Lower lobe of right lung (tissue), 2 donors: ENCODE results near the gene TMEM63A. TPM values are rescaled to one million over a fixed set of nuclear protein-coding genes. Genes with fewer than 3 reads are reported as not detected.

Experiments
- ATAC-seq, 2 donors: fragments of 200-7000 bp; cut with Tn5 transposase; one replicate each; pipeline ENCODE4 v1.9.1; 2020 to 2022; ENCODE audit warnings: mild to moderate bottlenecking in 2 of 2, moderate library complexity in 2 of 2
- DNase-seq: peaks from one replicate; pipeline ENCODE4 v3.0.0-alpha.2; 2020
- H3K27ac ChIP-seq: fragments of 200-600 bp; one replicate; pipeline ENCODE4 v1.8.0; 2022
- H3K27me3 ChIP-seq: fragments of 200-600 bp; one replicate; pipeline ENCODE4 v1.8.0; 2022; ENCODE audit warnings: low read depth
- H3K36me3 ChIP-seq: fragments of 200-600 bp; one replicate; pipeline ENCODE4 v1.8.0; 2022; ENCODE audit warnings: mild to moderate bottlenecking
- H3K4me1 ChIP-seq: fragments of 200-600 bp; one replicate; pipeline ENCODE4 v1.8.0; 2022
- H3K4me3 ChIP-seq: fragments of 200-600 bp; one replicate; pipeline ENCODE4 v1.8.0; 2022; ENCODE audit warnings: mild to moderate bottlenecking
- H3K9me3 ChIP-seq: fragments of 200-600 bp; one replicate; pipeline ENCODE4 v1.8.0; 2022
- intact Hi-C: fragments of 100-400 bp; cut with DNase I; formaldehyde crosslinking; loops from one replicate; pipeline ENCODE4 v1.11.0; 2022
- total RNA-seq: library from RNA; stranded (reverse); fragmentation: NEBNext Ultra II Directional; extraction: Animal tissue kit (Norgen Biotek cat#: 25700); gene quantifications from one replicate; pipeline ENCODE4 v1.2.1, GENCODE V29; 2021
- TF ChIP-seq, protein P1 (sequence below): fragments of 200-600 bp; IDR thresholded peaks from one replicate; pipeline ENCODE4 v1.8.0; 2022; ENCODE audit warnings: antibody characterized with exemption, mild to moderate bottlenecking
- donor health status: DM: no; HTN: yes; CAD: no; lungs with severe emphysema.

The TMEM63A gene
- total RNA-seq, 1 donor from 2014 or later = 141 TPM

DNA sequence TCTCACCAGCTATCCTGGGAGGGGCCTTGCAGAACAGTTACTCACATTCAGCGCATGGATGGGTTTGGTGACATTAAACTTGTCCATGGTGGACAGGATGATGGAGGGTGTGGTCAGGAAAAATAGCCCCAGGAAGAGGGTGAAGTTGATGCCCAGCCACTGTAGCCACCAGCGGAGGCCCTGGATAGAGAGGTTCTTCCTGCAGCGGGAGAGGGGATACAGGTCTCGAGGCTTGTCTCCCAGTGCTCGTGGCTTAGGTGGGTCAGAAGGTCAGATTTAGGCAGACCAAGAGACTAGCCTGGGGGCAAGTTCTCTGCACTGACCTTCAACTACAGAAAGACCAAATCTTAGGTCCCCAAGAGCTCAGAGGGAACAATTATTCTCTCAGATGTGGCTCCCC is 23.0 kb downstream of the TMEM63A start:
- Histone ChIP-seq H3K4me3 (no peak overlapping the region), H3K36me3 (peaks cover 94% of the 10 kb centered on the region), H3K27ac (no peak overlapping the region), H3K9me3 (no peaks in the 10 kb centered on the region), H3K4me1 (peaks cover 15% of the 10 kb centered on the region), H3K27me3 (no peaks in the 10 kb centered on the region)
- intact Hi-C loops = no loop called here
- TF ChIP-seq, protein P1, sequence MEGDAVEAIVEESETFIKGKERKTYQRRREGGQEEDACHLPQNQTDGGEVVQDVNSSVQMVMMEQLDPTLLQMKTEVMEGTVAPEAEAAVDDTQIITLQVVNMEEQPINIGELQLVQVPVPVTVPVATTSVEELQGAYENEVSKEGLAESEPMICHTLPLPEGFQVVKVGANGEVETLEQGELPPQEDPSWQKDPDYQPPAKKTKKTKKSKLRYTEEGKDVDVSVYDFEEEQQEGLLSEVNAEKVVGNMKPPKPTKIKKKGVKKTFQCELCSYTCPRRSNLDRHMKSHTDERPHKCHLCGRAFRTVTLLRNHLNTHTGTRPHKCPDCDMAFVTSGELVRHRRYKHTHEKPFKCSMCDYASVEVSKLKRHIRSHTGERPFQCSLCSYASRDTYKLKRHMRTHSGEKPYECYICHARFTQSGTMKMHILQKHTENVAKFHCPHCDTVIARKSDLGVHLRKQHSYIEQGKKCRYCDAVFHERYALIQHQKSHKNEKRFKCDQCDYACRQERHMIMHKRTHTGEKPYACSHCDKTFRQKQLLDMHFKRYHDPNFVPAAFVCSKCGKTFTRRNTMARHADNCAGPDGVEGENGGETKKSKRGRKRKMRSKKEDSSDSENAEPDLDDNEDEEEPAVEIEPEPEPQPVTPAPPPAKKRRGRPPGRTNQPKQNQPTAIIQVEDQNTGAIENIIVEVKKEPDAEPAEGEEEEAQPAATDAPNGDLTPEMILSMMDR = no peak
- DNase-seq (no peak), ATAC-seq (no peak)

DNA sequence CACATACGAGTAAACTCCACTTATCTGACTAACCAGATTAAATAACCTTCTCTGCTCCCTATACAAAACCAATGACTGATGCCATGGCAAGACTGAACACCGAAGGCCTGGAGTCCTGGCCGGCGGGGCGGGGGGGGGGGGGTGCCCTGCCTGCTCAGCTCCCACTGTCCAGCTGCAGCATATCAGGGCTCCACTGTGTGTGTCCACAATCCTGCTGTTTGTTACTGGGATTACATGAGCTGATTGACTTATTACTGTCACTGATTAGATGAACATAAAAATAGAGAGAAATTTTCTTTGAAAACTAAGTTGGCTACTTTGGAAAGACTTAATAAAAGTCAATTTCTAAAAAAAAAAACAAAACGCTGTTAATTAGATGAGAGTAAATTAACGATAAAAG is 24.9 kb downstream of the TMEM63A start:
- H3K27ac ChIP-seq = peak overlapping the region; percentile 67
- H3K9me3 ChIP-seq = no peaks in the 10 kb centered on the region
- TF ChIP-seq, protein P1 = peak; percentile 10
- intact Hi-C loops = no loop called here
- H3K36me3 ChIP-seq = peaks cover 94% of the 10 kb centered on the region
- no peak for ATAC-seq
- no peaks in the 10 kb centered on the region for H3K27me3 ChIP-seq
- peak; percentile 13 for DNase-seq
- peak overlapping the region; percentile 18 for H3K4me3 ChIP-seq
- H3K4me1 ChIP-seq = peaks cover 19% of the 10 kb centered on the region

DNA sequence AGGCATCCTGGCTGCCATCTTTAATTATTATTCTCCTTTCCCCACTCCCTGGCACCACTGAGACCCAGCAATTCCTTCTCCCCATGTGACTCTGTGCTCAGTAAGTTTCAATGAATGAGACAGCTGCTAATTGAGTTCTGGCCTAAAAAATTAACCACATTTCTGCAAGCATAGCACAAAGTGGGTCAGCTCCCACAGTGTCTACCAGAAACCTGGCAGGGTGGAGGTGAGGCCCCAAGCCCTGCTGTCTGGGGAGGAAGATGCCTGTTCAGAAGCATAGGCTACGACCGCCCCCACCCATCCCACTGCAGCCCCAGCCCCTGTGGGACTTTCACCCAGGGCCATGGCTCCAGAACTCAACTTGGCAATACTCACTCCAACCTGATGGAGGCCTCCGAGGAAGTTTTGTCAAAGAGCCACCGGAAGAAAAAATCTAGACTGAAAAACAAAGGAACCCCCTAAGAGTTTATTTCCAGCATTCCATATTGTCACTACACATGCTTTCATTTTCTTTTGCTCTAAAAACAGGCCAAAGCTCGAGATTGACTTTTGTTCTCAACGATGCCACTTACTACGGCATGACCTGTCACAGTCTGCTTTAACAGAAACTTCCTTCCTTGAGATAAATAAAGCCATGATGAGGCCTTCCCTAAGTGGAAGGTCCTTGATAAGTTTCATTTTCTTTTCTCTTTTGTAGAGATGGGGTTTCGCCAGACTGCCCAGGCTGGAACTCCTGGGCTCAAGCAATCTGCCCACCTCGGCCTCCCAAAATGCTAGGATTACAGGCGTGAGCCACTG is 26.5 kb downstream of the TMEM63A start:
- Histone ChIP-seq H3K4me3 (peak overlapping the region; percentile 18), H3K4me1 (peaks cover 25% of the 10 kb centered on the region), H3K9me3 (no peaks in the 10 kb centered on the region), H3K36me3 (peaks cover 92% of the 10 kb centered on the region), H3K27me3 (no peaks in the 10 kb centered on the region), H3K27ac (peak overlapping the region; percentile 67)
- intact Hi-C loops = no loop called here
- TF ChIP-seq, protein P1 = peak; percentile 13
- peak; percentile 13 for DNase-seq
- no peak for ATAC-seq

DNA sequence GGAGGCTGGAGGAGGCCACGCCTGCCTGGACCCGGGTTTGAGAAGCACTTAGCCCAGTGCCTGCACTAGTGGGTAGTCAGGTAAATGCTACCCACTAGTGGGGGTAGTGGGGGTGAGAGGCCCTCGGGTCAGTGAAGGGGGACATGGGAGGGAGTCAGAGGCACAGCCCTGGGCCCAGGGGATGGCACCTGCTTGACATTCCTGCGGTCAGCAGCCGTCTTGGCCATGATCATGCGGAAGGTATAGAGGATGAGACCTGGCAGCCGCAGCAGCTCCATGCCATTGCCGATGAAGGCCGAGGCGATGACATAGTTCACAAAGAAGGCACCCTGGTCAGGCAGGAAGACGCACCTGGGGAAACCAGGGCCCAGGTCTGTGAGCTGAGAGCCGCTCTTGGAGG is 28.7 kb downstream of the TMEM63A start:
- Histone ChIP-seq H3K9me3 (no peaks in the 10 kb centered on the region), H3K27ac (no peak overlapping the region), H3K4me3 (no peak overlapping the region), H3K4me1 (peaks cover 36% of the 10 kb centered on the region), H3K36me3 (peaks cover 95% of the 10 kb centered on the region), H3K27me3 (no peaks in the 10 kb centered on the region)
- intact Hi-C loops = no loop called here
- TF ChIP-seq, protein P1 = no peak
- no peak for ATAC-seq
- DNase-seq = peak; percentile 34

DNA sequence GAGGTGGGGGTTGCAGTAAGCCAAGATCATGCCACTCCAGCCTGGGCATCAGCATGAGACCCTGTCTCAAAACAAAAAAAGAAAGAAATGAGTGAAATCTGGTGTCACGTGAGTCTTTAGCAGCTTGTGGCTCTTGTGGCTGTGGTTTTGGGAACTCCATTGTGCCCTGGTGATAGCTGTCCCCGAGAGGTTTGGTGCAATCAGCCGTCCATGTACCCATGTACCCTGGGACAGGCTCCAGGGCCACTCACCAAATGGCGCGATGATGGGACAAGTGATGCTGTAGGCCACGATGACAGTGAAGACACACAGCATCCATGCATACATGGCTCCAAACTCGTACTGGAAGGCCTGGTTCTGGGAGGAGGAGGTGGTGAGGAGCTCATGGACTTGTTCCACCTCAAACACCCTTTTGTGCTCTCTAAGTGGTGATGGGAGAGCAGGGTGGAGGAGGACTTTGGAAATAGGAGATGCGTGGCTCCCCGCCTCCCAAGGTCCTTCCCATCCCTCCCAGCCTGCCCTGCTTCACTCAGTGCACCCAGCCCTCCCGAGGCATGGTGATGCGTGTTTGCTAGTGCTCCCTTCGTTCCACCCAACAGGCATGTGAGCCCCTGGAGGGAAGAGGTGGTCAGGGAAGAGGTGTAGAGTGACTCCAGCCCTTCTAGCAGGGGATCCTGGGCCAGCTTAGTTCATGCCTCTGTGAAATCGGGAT is 29.6 kb downstream of the TMEM63A start:
- H3K4me1 ChIP-seq = peaks cover 36% of the 10 kb centered on the region
- TF ChIP-seq, protein P1 = no peak
- no peak for ATAC-seq
- no peak overlapping the region for H3K27ac ChIP-seq
- no peaks in the 10 kb centered on the region for H3K27me3 ChIP-seq
- H3K9me3 ChIP-seq = no peaks in the 10 kb centered on the region
- peaks cover 95% of the 10 kb centered on the region for H3K36me3 ChIP-seq
- DNase-seq = no peak
- no peak overlapping the region for H3K4me3 ChIP-seq
- intact Hi-C loops = no loop called here
